Astrocyte (in vitro differentiated cells and primary cell): ENCODE data around the gene RPS28.

Experiments
- CTCF ChIP-seq: IDR thresholded peaks from 2 replicates; pipeline ENCODE4 v1.5.1; 2011; ENCODE audit warnings: low read depth, mild to moderate bottlenecking, inconsistent platforms, low read length, moderate library complexity; ENCODE audit not compliant: insufficient read depth
- EZH2 ChIP-seq: IDR thresholded peaks from 2 replicates; pipeline ENCODE4 v1.6.1; 2012; ENCODE audit warnings: mild to moderate bottlenecking, low read length, inconsistent platforms; ENCODE audit not compliant: insufficient read depth

- TF ChIP-seq EZH2 (no peak), CTCF (no peak)
Observed at GRCh38 chr19:8320564-8321066, 681 bp upstream of the RPS28 start.
